Kidney epithelial cell (primary cell): Measurements from ENCODE around the gene CELF6. TPM values are rescaled to one million over a fixed set of nuclear protein-coding genes. Genes with fewer than 3 reads are reported as not detected.

Experiments used
- DNase-seq: peaks from one replicate; pipeline ENCODE4 v3.0.0-alpha.2; 2010; ENCODE audit warnings: low read depth
- H3K27me3 ChIP-seq: 2 replicates; pipeline ENCODE4 v1.6.0; 2011; ENCODE audit warnings: low read length; ENCODE audit not compliant: control insufficient read depth, insufficient read depth
- H3K36me3 ChIP-seq: 2 replicates; pipeline ENCODE4 v1.5.1; 2011; ENCODE audit warnings: low read length; ENCODE audit not compliant: control insufficient read depth, insufficient read depth
- H3K4me3 ChIP-seq: 2 replicates; pipeline ENCODE4 v1.5.1; 2011; ENCODE audit warnings: low read depth, mild to moderate bottlenecking, control low read depth, low read length
- total RNA-seq: library from RNA; depleted of rRNA; stranded (reverse); fragments of >200 nt; gene quantifications from 2 replicates; pipeline ENCODE4 v1.2.3, GENCODE V29; 2015
- TF ChIP-seq, protein P1 (sequence below): IDR thresholded peaks from 2 replicates; pipeline ENCODE4 v1.5.1; 2011; ENCODE audit warnings: mild to moderate bottlenecking, moderate library complexity, low read length, control low read depth, inconsistent platforms; ENCODE audit not compliant: insufficient read depth, poor library complexity, severe bottlenecking

Gene CELF6
- total RNA-seq, 1 donor from 2014 or later: 0.29 TPM

DNA sequence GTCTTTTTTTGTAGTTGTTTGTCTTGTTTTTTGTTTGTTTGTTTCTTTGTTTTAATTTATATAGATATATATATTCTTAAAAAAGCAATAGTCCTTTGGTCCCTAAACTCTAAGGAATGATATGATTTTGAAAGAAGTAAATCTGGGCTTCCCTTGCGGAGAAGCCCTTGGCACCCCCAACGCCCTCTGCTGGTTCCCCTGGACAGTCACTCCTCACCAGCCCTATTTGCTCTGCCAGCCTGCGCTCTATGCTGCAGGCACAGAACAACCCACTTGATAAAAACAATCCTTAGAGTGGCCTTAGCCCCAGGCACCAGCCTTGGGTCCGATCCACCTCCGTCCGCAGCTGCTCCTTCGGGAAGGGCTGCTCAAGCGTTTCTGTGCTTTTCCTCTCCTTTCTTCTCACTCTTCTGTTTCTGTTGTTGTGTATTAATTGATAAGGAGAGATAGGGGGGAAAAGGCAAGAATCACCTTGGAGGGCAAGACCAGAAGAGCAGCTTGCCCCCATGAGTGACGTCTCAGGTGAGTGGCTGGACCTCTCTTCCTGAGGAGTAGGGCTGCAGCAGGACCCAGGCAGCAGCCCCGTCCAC, 33.9 kb downstream of the CELF6 start:
- Histone ChIP-seq H3K27me3 (peaks cover 3% of the 10 kb centered on the region), H3K4me3 (no peak overlapping the region), H3K36me3 (no peaks in the 10 kb centered on the region)
- TF ChIP-seq, protein P1, sequence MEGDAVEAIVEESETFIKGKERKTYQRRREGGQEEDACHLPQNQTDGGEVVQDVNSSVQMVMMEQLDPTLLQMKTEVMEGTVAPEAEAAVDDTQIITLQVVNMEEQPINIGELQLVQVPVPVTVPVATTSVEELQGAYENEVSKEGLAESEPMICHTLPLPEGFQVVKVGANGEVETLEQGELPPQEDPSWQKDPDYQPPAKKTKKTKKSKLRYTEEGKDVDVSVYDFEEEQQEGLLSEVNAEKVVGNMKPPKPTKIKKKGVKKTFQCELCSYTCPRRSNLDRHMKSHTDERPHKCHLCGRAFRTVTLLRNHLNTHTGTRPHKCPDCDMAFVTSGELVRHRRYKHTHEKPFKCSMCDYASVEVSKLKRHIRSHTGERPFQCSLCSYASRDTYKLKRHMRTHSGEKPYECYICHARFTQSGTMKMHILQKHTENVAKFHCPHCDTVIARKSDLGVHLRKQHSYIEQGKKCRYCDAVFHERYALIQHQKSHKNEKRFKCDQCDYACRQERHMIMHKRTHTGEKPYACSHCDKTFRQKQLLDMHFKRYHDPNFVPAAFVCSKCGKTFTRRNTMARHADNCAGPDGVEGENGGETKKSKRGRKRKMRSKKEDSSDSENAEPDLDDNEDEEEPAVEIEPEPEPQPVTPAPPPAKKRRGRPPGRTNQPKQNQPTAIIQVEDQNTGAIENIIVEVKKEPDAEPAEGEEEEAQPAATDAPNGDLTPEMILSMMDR: peak; percentile 59
- no peak for DNase-seq

DNA sequence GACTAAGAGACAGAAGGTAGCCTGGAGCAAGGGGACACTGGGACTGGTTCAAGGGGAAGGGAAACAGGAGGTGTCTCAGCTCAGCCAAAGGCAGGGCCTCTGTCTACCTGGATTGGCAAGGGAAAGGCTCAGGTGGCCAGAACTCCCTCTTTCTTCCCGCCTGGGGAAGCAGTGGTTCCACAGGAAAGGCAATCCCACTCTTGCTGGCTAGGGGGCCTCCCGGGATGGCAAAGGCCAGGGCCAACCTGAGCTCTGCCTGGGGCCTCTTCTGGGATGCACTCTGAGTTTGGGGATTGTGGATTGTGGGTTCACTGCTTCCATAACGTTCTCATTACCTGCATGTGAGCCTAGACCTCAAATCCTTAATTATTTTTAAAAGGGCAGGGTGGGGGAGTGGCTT, 34.6 kb downstream of the CELF6 start:
- H3K4me3 ChIP-seq: no peak overlapping the region
- TF ChIP-seq, protein P1: no peak
- peaks cover 3% of the 10 kb centered on the region for H3K27me3 ChIP-seq
- no peak for DNase-seq
- no peaks in the 10 kb centered on the region for H3K36me3 ChIP-seq

DNA sequence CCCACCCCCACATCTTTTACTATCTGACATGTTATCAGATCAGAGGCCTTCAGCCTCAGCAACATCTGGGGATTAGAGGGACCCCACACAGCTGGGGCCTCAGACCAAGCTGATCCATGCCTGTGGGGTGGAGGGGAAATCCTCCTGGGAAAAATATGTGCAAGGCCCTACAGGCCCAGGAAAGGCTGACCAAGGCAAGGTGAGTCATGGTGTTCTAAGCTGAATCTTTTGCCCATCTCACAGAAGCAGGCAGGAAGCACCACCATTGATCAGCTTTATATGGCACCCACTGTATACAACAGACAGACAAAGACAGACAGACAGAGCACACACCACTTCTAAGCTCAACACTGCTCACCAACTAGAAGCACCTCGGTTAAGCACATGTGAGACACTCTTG, 35.2 kb downstream of the CELF6 start:
- DNase-seq: no peak

DNA sequence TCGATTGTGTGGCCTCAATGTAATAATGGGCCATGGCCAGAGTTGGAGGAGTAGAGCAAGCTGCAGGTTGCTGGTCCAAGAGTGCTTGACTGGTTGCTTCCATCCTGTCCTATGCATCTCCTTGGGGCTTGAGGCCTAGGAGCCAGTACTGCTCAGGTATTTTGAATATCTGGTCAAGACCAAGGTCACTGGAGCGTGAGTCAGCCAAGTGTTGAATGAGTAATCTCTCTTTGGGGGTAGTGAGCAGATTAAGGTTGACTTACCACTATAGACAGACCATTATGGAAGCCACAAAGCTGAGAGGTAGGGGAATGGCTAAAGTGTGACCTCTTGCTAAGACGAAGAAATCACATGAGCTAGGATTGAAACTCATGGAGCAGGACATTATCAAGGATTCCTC, 38.2 kb downstream of the CELF6 start:
- Histone ChIP-seq H3K27me3 (no peaks in the 10 kb centered on the region), H3K36me3 (no peaks in the 10 kb centered on the region), H3K4me3 (no peak overlapping the region)
- no peak for DNase-seq
- TF ChIP-seq, protein P1: no peak

More for the DNA sequence above, 35.2 kb downstream of the CELF6 start:
- TF ChIP-seq, protein P1: no peak
- Histone ChIP-seq H3K4me3 (no peak overlapping the region), H3K27me3 (peaks cover under 1% of the 10 kb centered on the region), H3K36me3 (no peaks in the 10 kb centered on the region)

DNA sequence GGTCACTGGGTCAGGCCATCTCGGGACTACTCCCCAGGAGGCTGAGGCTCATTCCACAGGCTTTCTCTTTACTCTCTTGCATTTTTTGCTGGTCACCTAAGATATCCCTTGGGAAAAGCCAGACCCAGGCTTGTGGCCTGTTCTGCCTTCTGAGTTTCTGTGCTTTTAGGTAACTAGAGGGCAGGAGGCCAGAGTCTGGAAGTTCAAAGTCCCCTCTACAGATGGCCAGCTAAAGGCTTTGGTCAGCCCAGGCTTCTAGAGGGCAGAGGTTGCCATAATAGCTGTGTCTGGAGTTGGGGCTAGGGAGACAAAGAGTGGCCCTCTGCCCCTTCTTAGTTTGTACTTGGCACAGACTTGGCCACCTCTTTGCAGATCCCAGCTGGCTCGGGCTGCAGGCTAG, 39.2 kb downstream of the CELF6 start:
- H3K36me3 ChIP-seq: no peaks in the 10 kb centered on the region
- no peak overlapping the region for H3K4me3 ChIP-seq
- TF ChIP-seq, protein P1: no peak
- H3K27me3 ChIP-seq: no peaks in the 10 kb centered on the region
- no peak for DNase-seq

DNA sequence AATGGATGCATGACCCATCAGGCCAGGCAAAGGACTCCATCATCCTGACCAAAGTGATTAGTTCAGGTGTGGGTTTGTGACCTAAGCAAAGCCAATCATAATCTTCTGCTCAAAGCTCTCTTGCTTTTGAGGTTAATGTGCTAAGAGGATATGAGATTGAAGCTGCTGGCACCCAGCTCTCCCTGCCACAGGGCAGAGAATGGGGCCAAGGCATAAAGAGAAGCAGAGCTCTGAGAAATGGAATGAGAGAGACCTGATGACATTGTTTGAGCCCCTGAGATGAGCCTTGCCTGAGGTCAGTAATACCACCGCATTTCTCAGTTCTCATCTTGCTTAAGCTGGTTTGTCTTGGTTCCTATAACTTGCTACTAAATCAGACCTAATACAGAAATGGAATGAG, 41.2 kb downstream of the CELF6 start:
- H3K4me3 ChIP-seq: no peak overlapping the region
- no peak for DNase-seq
- H3K27me3 ChIP-seq: no peaks in the 10 kb centered on the region
- TF ChIP-seq, protein P1: no peak
- no peaks in the 10 kb centered on the region for H3K36me3 ChIP-seq
